HG03460 (cell line): ENCODE results near the gene NCOR2.

Experiments used
- ATAC-seq: cut with Tn5 transposase; IDR thresholded peaks from one replicate; pipeline ENCODE4 v1.9.1; 2021; ENCODE audit not compliant: unreplicated experiment

NCOR2 gene

GRCh38 chr12:124577986-124578385, 10.6 kb upstream of the NCOR2 start:
- no peak for ATAC-seq

DNA sequence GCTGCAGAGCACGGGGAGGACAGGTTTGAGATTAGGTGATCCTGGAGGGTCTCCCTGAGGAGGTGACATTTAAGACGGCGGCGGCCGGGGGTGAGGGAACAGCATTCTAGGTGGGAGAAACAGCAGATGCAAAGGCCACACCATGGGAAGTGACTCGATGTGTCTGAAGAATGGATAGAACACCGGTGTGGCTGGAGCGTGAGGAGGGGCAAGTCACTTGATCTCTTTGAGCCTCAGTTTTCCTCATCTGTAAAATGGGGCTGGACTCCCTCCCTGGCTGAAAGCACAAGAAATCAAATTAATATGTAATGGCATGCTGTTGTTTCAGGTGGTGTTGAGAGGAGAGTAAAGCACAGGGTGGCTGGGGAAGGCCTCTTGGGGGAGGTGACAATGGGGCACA, 10.0 kb upstream of the NCOR2 start:
- ATAC-seq: no peak

GRCh38 chr12:124576061-124576650, 8.7 kb upstream of the NCOR2 start:
- no peak for ATAC-seq

- no peak for ATAC-seq
These were observed 6.7 kb upstream of the NCOR2 start for GRCh38 chr12:124573839-124574786.

- no peak for ATAC-seq
These were observed 4.1 kb upstream of the NCOR2 start for GRCh38 chr12:124571556-124571955.

GRCh38 chr12:124570810-124571209, 3.4 kb upstream of the NCOR2 start:
- ATAC-seq: no peak

- ATAC-seq: no peak
These were observed 2.1 kb upstream of the NCOR2 start for GRCh38 chr12:124569375-124570148.

GRCh38 chr12:124568431-124569374, 1.3 kb upstream of the NCOR2 start:
- no peak for ATAC-seq

DNA sequence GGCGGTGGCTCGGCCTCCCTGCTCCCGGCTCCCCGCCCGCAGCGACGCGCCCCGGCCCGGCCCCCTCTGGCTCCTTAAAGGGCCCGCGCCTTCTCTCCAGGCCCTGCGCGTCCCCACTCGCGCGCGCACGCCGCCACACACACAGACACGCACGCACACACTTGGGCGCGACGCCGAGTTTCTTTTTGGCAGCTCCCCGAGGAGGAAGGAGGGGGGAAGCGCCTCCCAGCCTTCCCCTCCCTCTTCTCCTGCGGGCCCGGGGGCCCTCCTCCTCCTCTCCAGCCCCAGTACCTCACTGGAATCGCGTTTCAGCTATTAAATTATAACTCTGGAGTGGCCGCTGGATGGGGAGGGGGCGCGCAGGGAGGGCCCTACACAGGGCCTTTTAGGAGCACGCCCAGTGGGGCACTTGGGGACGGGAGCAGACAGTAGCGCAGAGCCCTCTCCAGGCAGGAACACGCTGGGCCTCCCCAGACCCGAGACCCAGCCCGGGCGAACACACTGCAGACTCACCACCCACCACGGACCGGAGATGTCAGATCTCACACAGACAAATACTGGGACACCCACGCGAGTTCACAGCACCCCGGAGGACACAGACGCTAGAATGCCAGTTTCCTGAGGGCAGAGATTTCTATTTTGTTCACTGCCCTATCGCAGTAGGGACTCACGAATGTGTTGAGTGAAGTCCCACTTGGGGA, 411 bp upstream of the NCOR2 start:
- ATAC-seq: peak; percentile 51

- peak; percentile 39 for ATAC-seq
These were observed 1.0 kb downstream of the NCOR2 start for GRCh38 chr12:124566161-124566996.

DNA sequence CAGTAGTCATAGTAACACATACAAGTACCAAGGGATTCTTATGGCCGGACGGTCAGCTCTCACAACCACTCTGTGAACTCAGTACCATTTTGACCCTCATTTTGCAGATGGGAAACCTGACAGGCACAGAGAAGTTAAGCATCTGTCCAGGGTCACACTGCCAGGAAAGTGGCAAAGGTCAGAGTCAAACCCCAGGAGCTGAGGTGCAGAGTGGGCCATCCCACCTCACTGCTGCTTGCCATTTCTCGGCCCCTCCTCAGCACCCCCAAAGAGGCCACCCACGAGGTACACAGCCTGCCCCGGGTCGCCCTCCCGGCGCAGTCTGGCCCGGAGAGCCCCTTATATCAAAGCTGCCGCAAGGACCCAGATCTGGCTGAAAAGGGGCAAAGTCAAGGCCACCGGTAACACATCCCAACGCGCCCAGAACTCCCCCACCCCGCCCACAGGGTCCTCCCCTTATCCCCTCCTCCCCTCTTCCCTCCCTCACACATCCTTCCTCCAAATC, 1.7 kb downstream of the NCOR2 start:
- ATAC-seq: no peak

GRCh38 chr12:124564971-124565491, 2.4 kb downstream of the NCOR2 start:
- no peak for ATAC-seq

- no peak for ATAC-seq
These were observed 3.0 kb downstream of the NCOR2 start for GRCh38 chr12:124564232-124564958.

- ATAC-seq: no peak
These were observed 3.6 kb downstream of the NCOR2 start for GRCh38 chr12:124563809-124564208.

- no peak for ATAC-seq
These were observed 4.0 kb downstream of the NCOR2 start for GRCh38 chr12:124563401-124563800.

GRCh38 chr12:124562796-124563181, 4.6 kb downstream of the NCOR2 start:
- ATAC-seq: no peak

- ATAC-seq: no peak
These were observed 5.2 kb downstream of the NCOR2 start for GRCh38 chr12:124562018-124562795.
